Measurements from ENCODE around the gene SEC14L6. TPM values are rescaled to one million over a fixed set of nuclear protein-coding genes. Genes with fewer than 3 reads are reported as not detected.

Gene SEC14L6
- total RNA-seq, 1 donor from 2014 or later: 0.40 TPM

DNA sequence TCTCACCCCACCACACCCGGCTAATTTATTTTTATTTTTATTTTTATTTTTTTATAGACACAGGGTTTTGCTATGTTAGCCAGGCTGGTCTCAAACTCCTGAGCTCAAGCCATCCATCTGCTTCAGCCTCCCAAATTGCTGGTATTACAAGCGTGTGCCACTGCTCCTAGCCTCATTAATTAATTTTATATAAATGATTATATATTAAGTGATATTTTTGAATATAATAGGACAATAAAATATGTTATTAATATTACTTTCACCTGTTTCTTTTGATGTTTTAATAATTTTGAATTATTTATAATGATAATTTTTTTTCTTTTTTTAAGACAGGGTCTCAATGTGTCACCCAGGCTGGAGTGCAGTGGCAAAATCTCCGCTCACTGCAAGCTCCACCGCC, 38.9 kb downstream of the SEC14L6 start:
- DNase-seq (ENCODE audit: low spot score): no peak
- intact Hi-C loops (cut with DNase I): no loop called here

DNA sequence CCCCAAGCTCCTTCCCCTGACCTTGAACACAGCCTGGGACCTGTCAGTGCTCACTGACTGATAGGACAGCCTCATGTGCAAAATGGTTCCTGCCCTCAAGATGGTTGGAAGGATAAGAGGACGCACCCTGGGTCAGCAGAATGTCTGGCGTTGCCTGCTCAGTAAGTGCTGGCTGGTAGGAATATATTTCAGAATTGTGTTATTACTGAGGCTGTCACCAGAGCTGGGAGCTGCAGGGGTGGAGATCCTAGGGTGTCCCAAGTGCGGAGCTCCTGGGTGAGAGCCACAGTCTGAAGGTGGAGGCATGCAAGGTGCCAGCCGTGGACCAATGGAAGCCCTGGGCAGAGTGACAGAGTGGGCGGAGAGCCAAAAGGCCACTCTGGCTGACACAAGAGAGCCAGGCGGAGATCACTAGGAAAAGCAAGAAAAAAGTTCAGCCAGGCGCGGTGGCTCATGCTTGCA, 40.0 kb downstream of the SEC14L6 start:
- DNase-seq (ENCODE audit: low spot score): no peak
- intact Hi-C loops (cut with DNase I): no loop called here

GRCh38 chr22:30503551-30503950, 43.0 kb downstream of the SEC14L6 start:
- intact Hi-C loops (cut with DNase I): no loop called here
- no peak for DNase-seq (ENCODE audit: low spot score)

DNA sequence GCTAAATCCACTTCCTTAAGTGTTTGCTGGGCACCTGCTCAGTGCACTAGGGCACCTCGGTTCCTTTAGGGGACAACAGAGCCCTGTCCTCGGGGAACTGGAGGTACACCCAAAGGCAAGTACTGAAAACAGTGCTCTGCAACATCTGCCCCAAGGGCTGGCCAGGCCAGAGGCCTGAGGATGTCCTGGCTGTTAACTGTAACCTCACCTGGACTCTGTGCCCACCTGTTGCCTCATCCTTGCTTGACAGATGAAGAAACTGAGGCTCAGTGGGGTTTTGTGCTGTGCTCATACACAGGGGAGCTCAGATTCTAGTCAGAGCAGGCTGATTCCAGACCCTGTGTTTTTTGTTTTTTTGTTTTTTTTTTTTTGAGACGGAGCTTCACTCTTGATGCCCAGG, 43.6 kb downstream of the SEC14L6 start:
- DNase-seq (ENCODE audit: low spot score): no peak

DNA sequence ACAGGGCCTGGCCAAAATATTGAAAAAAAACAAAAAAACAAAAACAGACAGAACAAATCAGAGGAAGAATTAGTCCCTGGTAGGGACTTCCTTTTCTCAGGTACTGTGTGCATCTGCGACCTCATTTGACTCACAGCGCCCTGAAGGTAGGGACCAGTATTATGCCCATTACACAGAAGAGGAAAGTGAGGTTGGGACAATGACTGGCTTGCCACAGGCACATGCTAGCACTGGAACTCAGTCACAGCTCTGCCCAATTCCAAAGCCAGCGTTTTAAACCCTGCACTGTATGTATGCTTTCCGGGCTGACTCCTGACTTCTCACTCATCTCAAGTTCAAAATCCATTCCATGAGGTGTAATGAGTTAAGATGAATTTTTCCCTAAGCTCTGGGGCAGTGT, 44.4 kb downstream of the SEC14L6 start:
- intact Hi-C loops (cut with DNase I): no loop called here
- DNase-seq (ENCODE audit: low spot score): no peak

More for the DNA sequence above, 43.6 kb downstream of the SEC14L6 start:
- intact Hi-C loops (cut with DNase I): no loop called here

GRCh38 chr22:30500628-30501027, 45.9 kb downstream of the SEC14L6 start:
- DNase-seq (ENCODE audit: low spot score): no peak
- intact Hi-C loops (cut with DNase I): no loop called here

DNA sequence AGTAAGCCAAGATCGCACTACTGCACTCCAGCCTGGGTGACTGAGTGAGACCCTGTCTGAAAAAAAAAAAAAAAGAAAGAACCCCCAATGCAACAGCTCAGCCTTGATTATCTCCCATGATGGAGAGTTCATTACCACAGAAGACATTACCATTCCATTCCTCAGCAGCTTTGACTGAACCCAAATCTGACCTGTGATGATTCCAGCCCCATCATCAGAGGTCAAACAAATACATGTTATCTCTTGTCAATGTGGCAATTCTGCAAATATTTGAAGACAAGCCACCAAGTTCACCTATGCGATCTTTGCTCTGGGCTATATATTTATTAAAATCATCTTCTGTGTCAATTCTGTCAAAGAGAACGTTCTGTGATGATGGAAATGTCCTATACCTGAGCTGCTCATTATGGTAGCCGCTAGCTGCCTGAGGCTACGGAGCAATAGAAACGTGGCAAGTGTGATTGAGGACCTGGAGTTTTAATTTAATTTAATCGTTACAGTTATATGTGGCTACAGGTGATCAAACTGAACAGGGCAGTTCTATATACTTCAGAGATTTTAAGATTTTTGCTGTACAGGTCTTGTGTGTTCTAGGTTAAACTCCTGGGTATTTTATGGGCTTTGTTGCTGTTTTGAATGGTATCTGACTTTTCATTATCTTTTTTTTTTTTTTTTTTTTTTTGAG, 48.9 kb downstream of the SEC14L6 start:
- DNase-seq (ENCODE audit: low spot score): no peak
- intact Hi-C loops (cut with DNase I): no loop called here

DNA sequence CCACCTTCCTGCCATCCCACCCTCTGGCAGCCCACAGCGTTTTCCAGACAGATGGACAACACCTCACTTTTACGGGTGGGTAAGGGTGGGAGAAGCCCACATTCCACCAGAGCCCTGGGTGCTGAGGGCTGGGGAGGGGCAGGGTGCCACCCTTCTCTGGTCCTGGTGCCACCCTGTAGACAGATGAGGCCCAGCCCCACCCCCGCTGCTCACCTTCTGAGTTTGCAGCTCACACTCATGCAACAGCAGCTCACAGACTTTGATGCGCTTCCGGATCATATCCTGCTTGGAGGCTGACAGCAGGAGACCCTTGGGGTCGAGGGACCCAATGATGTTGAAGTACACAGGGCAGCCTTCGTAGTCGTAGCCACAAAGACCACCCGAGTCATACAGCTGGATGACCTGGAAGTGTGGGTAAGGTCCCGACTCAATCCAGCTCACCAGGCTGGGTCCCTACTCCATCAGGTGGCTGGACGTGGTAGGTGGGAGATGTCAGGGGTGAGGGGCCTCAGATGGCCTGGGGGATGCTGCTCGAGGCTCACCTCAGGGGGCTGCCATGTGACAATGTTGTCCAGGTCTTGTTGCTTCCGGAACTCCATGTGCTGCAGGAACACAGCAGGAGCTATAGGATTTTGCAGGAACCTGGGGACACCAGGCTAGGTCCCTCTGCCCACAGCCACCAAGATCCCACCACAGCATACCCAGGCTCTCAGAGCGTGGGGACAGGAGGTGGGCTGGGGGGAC, 51.3 kb downstream of the SEC14L6 start:
- no peak for DNase-seq (ENCODE audit: low spot score)
- intact Hi-C loops (cut with DNase I): no loop called here

- intact Hi-C loops (cut with DNase I): no loop called here
- DNase-seq (ENCODE audit: low spot score): no peak
Measured at GRCh38 chr22:30492144-30492543, 54.4 kb downstream of the SEC14L6 start.

- no peak for DNase-seq (ENCODE audit: low spot score)
- intact Hi-C loops (cut with DNase I): no loop called here
Measured at GRCh38 chr22:30491381-30491780, 55.2 kb downstream of the SEC14L6 start.

DNA sequence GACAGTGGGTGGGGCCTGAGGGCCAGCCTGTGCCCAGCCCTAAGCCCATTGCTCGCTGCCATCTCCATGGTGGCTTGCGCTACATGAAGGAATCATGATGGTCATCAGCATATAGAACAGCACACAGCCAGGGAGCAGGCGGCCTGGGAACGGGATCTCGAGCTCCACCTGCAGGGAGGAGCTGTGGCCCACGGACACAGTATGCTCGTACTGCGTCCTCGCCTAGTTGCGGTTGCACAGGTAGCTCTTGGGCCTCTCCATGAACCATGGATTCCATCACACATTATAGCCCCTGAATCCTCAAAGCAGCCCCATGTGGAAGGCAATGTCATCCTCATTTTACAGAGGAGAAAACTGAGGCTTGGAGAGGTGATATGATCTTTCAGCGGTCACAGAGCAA, 56.1 kb downstream of the SEC14L6 start:
- intact Hi-C loops (cut with DNase I): no loop called here

GRCh38 chr22:30488121-30488520, 58.4 kb downstream of the SEC14L6 start:
- DNase-seq (ENCODE audit: low spot score): no peak
- intact Hi-C loops (cut with DNase I): loop anchor here (10.0 kb wide), 1 partner anchor 373 kb away; no protein-coding TSS in a partner anchor

More for the DNA sequence above, 56.1 kb downstream of the SEC14L6 start:
- no peak for DNase-seq (ENCODE audit: low spot score)

GRCh38 chr22:30486661-30487115, 59.9 kb downstream of the SEC14L6 start:
- DNase-seq (ENCODE audit: low spot score): no peak
- intact Hi-C loops (cut with DNase I): loop anchor here (10.0 kb wide), 1 partner anchor 372 kb away; no protein-coding TSS in a partner anchor

DNA sequence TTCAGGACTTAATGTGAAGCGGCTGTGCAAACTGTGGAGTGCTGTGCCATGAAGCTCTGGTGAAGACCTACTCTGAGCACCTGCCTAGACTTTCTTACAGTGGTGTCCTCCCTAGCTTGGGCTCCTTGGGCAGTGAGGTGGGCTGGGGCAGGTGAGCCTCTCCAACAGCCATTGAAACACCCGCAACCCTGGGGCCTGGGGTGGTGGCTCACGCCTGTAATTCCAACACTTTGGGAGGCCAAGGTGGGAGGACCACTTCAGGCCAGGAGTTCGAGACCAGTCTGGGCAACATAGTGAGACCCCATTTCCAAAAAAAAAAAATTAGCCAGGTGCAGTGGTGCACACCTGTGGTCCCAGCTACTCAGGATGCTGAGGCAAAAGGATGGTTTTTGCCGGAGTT, 60.4 kb downstream of the SEC14L6 start:
- no peak for DNase-seq (ENCODE audit: low spot score)
- intact Hi-C loops (cut with DNase I): loop anchor here (10.0 kb wide), 1 partner anchor 371 kb away; no protein-coding TSS in a partner anchor

GRCh38 chr22:30485362-30485988, 61.1 kb downstream of the SEC14L6 start:
- intact Hi-C loops (cut with DNase I): loop anchor here (10.0 kb wide), 1 partner anchor 371 kb away; no protein-coding TSS in a partner anchor
- DNase-seq (ENCODE audit: low spot score): peak; percentile 83

- intact Hi-C loops (cut with DNase I): loop anchor here (5.0 to 10.0 kb wide), 2 partner anchors 91 to 368 kb away; no protein-coding TSS in a partner anchor
- no peak for DNase-seq (ENCODE audit: low spot score)
Measured at GRCh38 chr22:30483169-30483568, 63.4 kb downstream of the SEC14L6 start.

DNA sequence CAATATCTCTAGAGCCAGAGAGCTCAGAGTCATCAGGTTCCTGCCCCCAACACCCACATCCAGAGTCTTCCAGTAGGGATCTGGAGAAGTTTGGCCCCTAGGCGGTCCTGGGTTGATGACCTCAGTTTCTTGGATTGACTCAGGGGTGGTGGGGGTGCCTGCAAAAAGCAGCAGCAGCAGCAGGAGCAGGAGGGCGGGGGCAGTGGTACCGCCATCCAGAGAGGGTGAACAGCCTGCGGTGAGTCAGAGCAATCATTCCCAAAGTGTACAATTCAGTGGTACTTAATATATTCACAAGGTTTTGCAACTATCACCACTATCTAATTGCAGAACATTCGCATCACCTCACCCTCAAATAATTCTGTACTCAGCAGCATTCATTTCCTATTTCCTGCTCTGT, 64.8 kb downstream of the SEC14L6 start:
- DNase-seq (ENCODE audit: low spot score): no peak
- intact Hi-C loops (cut with DNase I): loop anchor here (5.0 to 10.0 kb wide), 2 partner anchors 89 to 367 kb away; no protein-coding TSS in a partner anchor

- intact Hi-C loops (cut with DNase I): loop anchor here (5.0 to 10.0 kb wide), 2 partner anchors 88 to 365 kb away; no protein-coding TSS in a partner anchor
- no peak for DNase-seq (ENCODE audit: low spot score)
Measured at GRCh38 chr22:30479981-30480380, 66.6 kb downstream of the SEC14L6 start.

- no peak for DNase-seq (ENCODE audit: low spot score)
- intact Hi-C loops (cut with DNase I): no loop called here
Measured at GRCh38 chr22:30474683-30475424, 71.7 kb downstream of the SEC14L6 start.
